GM13976 (cell line): ENCODE measurements around the gene PAPSS1.

Experiments
- DNase-seq: peaks from one replicate; pipeline ENCODE4 v3.0.0; 2012; ENCODE audit warnings: low spot score
- in situ Hi-C: fragments of 300-500 bp; cut with MboI; formaldehyde crosslinking; loops from one replicate; pipeline ENCODE4 v1.12.0; 2022; ENCODE audit warnings: low sequenced_read_pairs, mixed read lengths, inconsistent platforms; ENCODE audit not compliant: unreplicated experiment
- TF ChIP-seq, protein P1 (sequence below): IDR thresholded peaks from 2 replicates; pipeline ENCODE4 v1.5.1; 2012; ENCODE audit warnings: borderline replicate concordance, mild to moderate bottlenecking; ENCODE audit not compliant: insufficient read depth; ENCODE audit errors: extremely low read depth, missing control alignments, control extremely low read depth

PAPSS1 gene

GRCh38 chr4:107619066-107619465 lies 101.0 kb downstream of the PAPSS1 start:
- in situ Hi-C loops, result no loop called here
- TF ChIP-seq, protein P1, sequence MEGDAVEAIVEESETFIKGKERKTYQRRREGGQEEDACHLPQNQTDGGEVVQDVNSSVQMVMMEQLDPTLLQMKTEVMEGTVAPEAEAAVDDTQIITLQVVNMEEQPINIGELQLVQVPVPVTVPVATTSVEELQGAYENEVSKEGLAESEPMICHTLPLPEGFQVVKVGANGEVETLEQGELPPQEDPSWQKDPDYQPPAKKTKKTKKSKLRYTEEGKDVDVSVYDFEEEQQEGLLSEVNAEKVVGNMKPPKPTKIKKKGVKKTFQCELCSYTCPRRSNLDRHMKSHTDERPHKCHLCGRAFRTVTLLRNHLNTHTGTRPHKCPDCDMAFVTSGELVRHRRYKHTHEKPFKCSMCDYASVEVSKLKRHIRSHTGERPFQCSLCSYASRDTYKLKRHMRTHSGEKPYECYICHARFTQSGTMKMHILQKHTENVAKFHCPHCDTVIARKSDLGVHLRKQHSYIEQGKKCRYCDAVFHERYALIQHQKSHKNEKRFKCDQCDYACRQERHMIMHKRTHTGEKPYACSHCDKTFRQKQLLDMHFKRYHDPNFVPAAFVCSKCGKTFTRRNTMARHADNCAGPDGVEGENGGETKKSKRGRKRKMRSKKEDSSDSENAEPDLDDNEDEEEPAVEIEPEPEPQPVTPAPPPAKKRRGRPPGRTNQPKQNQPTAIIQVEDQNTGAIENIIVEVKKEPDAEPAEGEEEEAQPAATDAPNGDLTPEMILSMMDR, result no peak
- no peak for DNase-seq

DNA sequence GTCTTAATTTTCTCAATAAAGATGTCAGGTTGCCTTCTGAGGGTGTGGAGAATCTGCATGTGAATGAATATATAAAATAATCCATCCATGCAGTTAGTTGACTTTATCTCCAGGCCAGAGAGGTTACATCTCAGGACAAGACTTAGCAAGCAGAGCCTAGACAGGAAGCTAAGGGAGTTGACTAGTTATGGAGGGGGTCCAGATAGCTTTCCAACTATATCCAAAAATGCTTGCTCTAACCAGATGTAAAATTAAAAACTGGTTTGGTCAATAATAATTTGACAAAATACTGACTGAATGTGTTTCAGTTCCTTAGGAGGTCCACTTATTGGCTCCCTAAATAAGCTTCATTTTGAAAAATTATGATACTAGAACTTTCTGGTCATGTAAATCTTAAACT lies 101.4 kb downstream of the PAPSS1 start:
- DNase-seq, result no peak
- in situ Hi-C loops, result no loop called here
- TF ChIP-seq, protein P1, result no peak

GRCh38 chr4:107616838-107617389 lies 103.1 kb downstream of the PAPSS1 start:
- no peak for DNase-seq
- in situ Hi-C loops, result no loop called here
- TF ChIP-seq, protein P1, result no peak

GRCh38 chr4:107615809-107616208 lies 104.2 kb downstream of the PAPSS1 start:
- no peak for DNase-seq
- in situ Hi-C loops, result no loop called here
- TF ChIP-seq, protein P1, result no peak

DNA sequence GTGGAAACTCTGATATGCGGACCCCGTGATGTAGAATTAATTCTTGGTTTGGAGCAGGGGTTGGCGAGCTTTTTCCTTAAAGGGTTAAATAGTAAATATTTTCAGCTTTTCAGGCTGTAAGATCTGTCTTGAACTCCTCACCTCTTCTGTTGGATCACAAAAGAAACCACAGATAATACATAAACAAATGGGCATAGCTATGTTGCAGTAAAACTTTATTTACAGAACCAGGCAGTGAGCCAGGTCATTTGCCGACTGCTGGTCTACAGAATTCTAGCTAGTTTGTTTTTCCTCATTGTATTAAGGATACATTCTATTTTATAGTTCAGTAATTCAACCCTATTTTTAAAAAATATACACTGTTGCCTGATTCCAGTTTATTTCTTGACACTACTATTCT lies 116.6 kb downstream of the PAPSS1 start:
- TF ChIP-seq, protein P1, result no peak
- in situ Hi-C loops, result no loop called here
- no peak for DNase-seq

GRCh38 chr4:107600983-107601382 lies 119.1 kb downstream of the PAPSS1 start:
- no peak for DNase-seq
- TF ChIP-seq, protein P1, result no peak
- in situ Hi-C loops, result no loop called here
